Non-pigmented ciliary epithelial cell (primary cell): ENCODE data around the gene SYCE1.

Experiments used
- DNase-seq: peaks from one replicate; pipeline ENCODE4 v3.0.0-alpha.2; 2010; ENCODE audit warnings: low read depth

Gene SYCE1

DNA sequence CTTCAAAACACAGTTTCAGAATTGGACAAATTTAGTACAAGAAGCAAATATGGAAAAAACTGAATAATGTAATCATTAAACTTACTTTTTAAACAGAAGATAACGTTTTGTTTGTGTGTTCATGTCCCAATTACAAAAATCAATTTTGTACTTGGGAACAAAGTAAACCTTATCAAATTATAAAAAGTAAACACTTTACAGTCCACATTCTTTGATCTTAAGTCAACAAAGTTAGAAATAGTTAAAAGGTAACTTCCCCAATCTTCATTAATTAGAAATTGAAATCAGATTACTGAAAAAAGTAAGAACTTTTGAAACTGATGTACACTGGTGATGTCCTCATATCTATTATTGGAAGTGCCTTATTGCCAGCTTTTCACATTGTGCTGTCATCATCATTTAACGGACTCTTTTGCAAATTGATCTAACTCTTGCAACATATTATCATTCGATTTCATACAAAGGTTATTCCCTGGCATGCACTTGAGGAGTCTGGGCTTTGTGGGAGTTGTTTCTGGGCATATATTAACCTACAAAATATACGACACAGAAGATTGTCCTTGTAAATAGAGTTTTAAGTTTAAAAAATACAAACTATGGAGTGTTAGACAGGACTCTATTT, 53.4 kb downstream of the SYCE1 start:
- no peak for DNase-seq

DNA sequence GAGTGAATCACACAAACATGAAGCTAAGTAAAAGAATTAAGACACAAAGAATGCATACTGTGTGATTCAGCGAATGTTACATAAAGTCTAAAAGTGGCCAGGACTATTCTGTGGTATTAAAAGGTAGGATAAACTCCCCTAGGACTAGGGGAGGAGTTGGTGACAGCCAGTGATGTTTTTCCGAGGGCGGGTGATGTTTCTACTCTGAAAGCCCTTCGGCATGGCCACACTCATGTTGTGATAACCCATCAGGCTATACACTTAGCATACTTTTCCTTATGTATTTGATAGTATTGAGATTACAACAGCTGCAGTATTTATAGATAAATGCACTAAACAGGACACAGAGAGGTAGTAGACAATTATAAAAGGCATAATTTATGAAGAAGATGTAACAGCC, 54.0 kb downstream of the SYCE1 start:
- no peak for DNase-seq

DNA sequence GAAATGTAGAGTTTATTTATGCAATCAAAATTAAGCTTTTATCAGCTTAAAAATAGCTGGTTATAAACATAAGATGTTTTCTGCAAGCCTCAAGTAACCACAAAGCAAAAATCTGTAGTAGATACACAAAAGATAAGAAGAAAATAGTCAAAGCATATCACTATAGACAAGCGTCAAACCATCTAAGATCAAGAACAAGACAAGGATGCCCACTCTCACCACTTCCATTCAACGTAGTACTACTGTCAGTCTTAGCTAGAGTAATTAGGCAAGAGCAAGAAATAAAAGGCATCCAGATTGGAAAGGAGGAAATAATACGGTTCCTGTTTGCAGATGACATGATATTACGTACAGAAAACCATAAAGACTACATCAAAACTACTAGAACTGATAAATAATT, 55.7 kb downstream of the SYCE1 start:
- no peak for DNase-seq
